Cortex of kidney (tissue), 1 donor: ENCODE data around the gene PSMB1.
"Not testable (repeated sequence)": the region's sequence is repeated elsewhere in the genome, so short reads cannot be mapped to it uniquely, and the experiment has no call there.

Source experiments
- DNase-seq: peaks from one replicate; lab custom pipeline; 2025; lab: John Stamatoyannopoulos, UW

Gene PSMB1

GRCh38 chr6:170535004-170535403 lies 18.1 kb downstream of the PSMB1 start:
- DNase-seq, result no peak

DNA sequence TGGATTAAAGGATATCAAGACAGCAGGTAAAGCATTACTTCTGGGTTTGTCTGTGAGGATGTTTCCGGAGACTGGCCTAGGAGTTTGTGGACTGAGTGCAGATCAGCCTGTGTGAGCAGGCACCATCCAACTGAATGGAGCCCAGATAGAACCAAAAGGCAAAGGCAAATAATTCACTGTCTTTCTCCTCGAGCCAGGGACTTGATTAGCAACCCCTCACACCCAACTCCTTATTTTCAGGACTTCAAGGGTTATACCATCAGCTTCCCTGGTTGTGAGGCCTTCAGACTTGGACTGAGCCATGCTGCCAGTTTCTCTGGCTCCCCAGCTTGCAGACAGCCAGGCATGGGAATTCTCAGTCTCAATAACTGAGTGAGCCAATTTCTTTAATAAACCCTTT lies 19.3 kb downstream of the PSMB1 start:
- DNase-seq, result no peak

DNA sequence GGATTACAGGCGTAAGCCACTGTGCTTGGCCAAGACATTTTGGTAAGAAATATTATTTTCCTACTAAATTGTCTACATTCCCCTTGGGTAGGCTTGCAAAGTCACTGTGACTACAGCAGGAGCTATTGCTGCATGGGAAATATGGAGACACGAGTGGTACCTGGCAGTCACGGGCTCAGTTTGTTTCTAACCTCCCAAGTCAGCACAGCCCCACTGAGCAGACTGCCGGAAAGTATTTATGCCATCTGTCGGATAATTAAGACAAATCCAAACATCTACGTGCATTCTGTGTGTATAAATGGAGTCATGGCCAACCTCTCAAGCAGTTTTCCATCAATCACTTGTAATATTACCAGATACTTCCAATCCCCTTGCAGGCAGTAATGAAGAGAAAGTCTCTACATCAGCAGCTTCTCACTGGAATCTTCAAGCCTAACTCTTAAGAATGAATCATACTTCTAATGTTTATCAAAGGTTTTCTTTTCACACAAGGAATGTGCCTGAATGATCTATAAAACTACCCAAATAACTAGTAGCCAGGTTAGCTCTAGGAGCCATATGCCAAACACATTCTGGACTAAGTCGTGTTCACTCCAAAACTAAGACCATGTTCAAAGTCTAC lies 20.1 kb downstream of the PSMB1 start:
- no peak for DNase-seq

- no peak for DNase-seq
Observed at GRCh38 chr6:170529839-170530469, 23.2 kb downstream of the PSMB1 start.

- not testable (repeated sequence) for DNase-seq
Observed at GRCh38 chr6:170527995-170528394, 25.1 kb downstream of the PSMB1 start.

GRCh38 chr6:170525795-170526194 lies 27.3 kb downstream of the PSMB1 start:
- DNase-seq, result no peak

GRCh38 chr6:170524172-170524502 lies 29.0 kb downstream of the PSMB1 start:
- no peak for DNase-seq

DNA sequence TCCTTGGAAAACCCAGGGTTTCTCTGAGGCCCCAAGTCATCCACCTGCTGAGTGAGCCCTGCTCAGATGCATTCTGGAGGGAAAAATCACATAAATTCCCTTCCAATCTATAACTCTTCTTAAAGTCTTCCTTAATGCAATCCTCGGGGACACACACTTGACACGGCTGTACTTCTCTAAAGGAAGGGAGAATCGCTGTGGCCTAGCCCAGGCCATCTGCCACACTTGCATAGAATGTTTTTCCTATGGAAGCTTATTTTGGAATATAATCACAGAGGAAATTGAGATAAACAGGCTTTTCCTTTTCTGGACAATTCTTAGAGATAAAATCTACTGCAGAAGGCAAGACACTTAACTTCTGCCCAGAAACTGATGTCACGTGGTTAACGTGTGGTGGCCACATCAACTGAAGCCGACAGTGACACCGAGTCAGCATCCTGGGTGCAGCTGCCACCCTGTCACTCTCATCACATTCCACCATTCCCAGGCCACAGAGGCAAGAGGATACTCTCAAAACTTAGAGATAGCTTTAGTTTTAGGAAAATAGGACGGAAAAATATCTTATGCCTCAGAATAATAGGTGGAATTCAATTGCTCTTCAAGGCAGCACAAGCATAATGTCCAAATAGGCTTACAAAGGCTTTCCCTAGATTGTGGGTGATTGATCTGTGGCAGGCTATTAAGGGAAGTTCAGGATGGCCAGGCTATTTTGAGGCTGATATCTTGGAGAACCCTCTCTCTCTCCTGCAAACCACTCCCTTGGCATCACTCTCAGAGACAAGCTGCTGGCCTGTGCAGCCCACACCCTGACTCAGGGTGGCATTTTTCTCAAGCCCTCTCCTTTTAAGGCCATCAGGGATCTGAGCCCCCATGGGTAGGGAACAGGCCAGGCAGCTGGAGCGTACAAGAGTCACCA lies 29.6 kb downstream of the PSMB1 start:
- no peak for DNase-seq

DNA sequence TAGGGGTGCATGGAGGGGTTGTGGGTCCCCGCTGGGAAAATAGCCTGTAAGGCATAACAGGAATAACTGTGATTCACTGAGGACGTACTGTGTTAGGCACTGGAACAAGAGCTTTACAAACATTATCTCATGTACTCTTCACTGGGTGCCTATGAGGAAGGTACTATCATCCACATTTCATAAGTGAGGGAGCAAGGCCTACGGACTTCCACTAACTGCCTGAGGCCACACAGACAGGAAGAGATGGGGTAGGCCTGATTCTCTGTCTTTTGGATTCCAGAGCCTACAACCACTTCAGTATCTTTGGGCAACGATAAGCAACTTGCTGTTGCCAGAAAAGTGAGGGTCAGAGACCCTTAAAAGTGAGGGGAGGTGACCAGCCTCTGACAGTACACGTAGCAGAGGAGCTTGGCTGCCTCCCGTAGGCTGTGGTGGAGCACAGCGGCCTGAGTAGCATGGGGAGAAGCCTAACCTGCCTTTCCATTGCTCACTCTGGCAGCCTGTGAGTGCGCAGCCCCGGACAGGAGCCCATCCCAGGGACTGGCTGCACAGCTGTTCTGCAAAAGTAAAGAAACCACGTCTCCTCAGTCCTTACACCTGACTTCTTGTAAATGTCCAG lies 30.4 kb downstream of the PSMB1 start:
- no peak for DNase-seq

- DNase-seq, result no peak
Observed at GRCh38 chr6:170516783-170517616, 36.1 kb downstream of the PSMB1 start.

- DNase-seq, result no peak
Observed at GRCh38 chr6:170514908-170515307, 38.2 kb downstream of the PSMB1 start.

DNA sequence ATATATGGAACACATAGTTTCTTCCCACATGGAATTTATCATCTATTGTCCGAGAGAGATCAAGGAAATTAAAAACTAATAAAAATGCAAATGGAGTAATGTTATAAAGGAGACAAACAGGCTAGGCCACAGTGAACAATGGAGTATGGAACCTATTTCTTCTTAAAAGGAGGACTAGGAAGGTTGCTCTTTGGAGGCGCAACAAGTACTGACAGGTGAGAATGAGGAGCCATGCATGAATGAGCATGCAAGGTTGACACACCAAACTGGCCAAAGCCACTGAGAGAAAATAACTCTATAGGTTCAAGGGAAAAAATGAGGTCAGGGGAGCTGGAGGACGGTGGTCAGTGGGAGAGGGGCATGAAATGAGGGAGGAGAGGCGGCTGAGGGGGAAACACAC lies 40.9 kb downstream of the PSMB1 start:
- DNase-seq, result no peak

GRCh38 chr6:170510631-170511030 lies 42.5 kb downstream of the PSMB1 start:
- no peak for DNase-seq

DNA sequence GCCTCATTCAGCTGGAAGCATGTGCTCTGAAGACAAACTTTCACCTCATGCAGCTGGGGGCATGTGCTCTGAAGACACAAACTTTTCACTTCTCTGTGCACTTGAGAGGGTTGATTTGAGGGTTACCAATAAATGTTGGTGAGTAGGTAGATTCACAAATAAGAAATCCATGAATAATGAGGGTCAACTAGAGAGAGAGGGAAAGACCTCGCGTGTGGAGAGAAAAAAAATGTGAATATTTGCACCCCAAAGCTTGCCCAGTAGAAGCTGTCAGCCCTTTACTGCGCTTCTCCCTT lies 43.4 kb downstream of the PSMB1 start:
- no peak for DNase-seq

DNA sequence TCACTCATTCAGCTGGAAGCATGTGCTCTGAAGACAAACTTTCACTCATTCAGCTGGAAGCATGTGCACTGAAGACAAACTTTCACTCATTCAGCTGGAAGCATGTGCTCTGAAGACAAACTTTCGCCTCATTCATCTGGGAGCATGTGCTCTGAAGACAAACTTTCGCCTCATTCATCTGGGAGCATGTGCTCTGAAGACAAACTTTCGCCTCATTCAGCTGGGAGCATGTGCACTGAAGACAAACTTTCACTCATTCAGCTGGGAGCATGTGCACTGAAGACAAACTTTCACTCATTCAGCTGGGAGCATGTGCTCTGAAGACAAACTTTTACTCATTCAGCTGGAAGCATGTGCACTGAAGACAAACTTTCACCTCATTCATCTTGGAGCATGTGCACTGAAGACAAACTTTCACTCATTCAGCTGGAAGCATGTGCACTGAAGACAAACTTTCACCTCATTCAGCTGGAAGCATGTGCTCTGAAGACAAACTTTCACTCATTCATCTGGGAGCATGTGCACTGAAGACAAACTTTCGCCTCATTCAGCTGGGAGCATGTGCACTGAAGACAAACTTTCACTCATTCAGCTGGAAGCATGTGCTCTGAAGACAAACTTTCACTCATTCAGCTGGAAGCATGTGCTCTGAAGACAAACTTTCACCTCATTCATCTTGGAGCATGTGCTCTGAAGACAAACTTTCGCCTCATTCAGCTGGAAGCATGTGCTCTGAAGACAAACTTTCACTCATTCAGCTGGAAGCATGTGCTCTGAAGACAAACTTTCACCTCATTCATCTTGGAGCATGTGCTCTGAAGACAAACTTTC lies 44.0 kb downstream of the PSMB1 start:
- DNase-seq, result not testable (repeated sequence)

DNA sequence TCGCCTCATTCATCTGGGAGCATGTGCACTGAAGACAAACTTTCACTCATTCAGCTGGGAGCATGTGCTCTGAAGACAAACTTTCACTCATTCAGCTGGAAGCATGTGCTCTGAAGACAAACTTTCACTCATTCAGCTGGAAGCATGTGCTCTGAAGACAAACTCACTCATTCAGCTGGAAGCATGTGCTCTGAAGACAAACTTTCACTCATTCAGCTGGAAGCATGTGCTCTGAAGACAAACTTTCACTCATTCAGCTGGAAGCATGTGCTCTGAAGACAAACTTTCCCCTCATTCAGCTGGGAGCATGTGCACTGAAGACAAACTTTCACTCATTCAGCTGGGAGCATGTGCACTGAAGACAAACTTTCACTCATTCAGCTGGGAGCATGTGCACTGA lies 44.8 kb downstream of the PSMB1 start:
- DNase-seq, result not testable (repeated sequence)

DNA sequence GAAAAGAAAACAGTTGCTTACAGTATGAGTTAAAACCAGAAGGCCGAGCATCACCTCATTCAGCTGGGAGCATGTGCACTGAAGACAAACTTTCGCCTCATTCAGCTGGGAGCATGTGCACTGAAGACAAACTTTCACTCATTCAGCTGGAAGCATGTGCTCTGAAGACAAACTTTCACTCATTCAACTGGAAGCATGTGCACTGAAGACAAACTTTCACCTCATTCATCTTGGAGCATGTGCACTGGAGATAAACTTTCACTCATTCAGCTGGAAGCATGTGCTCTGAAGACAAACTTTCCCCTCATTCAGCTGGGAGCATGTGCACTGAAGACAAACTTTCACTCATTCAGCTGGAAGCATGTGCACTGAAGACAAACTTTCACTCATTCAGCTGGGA lies 45.4 kb downstream of the PSMB1 start:
- not testable (repeated sequence) for DNase-seq

- DNase-seq, result no peak
Observed at GRCh38 chr6:170506446-170506845, 46.7 kb downstream of the PSMB1 start.

- no peak for DNase-seq
Observed at GRCh38 chr6:170505306-170505705, 47.8 kb downstream of the PSMB1 start.

DNA sequence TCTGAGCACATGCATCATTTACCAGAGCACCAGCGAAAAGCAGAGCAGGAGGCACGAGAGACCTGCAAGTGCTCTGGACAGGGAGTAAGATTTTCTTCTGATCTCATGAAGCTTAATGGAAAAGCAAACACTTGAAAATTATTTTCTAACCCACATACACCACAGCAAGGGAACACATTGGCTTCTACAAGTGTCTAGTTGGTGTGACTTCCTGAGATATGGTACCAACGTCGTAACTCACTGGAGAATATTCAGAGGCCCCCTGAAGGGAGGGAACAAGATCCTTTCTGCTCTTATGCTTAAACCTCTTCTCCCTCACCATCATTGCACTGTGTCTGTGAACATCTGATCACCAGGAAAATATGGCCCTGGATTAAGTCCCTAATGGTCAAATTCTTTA lies 48.6 kb downstream of the PSMB1 start:
- DNase-seq, result no peak

DNA sequence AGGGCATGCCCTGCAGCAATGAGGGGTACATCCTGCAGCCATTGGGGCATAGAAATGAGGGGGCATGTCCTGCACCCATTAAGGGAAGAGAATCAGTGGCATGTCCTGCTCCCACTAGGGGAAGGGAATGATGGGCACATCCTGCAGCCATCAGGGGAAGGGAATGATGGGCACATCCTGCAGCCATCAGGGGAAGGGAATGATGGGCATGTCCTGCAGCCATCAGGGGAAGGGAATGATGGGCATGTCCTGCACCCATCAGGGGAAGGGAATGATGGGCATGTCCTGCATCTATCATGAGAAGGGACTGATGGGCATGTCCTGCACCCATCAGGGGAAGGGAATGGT lies 49.7 kb downstream of the PSMB1 start:
- no peak for DNase-seq
